ENCODE measurements around the gene RAB42. TPM values are rescaled to one million over a fixed set of nuclear protein-coding genes. Genes with fewer than 3 reads are reported as not detected.
A peak's percentile ranks its signal among the peaks of the same experiment; 100 is the strongest.
"Not testable (repeated sequence)": the region's sequence is repeated elsewhere in the genome, so short reads cannot be mapped to it uniquely, and the experiment has no call there.

The RAB42 gene
- total and polyA plus RNA-seq, 10 donors, result 1.9 to 18.9 (median 8.5) TPM

DNA sequence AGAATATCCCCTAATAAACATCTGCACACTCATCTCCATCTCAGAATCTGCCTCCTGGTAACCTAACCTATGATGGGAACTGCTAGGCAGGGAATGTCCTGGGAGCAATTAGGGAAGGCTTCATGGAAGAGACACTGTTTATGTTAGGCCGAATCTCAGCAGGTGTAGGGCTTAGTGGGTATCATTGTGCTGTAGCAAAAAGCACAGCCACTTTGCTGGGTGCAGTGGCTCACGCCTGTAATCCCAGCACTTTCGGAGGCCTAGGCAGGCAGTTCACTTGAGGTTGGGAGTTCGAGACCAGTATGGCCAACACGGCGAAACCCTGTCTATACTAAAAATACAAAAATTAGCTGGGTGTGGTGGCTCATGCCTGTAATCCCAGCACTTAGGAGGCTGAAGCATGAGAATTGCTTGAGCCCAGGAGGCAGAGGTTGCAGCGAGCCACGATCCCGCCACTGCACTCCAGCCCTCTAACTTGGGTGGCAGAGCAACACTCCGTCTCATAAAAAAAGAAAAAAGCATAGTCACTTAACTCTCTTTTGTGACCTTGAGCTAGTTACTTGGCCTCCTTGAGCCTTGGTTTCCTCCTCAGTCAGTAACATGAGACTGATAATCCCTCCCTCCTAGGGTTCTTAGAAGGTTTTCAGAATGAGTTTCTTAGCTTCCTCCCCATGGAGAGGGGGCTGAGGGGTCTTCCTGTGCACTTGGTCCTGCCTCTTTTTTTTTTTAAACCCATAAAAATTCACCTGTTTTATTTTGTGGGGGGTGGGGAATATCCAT, 3.5 kb downstream of the RAB42 start:
- no peak overlapping the region for H3K27ac ChIP-seq
- no peaks in the 10 kb centered on the region for H3K9me3 ChIP-seq
- H3K4me3 ChIP-seq, result no peak overlapping the region
- no peak for DNase-seq
- H3K4me1 ChIP-seq, result peaks cover 0 to 25% (median 12%) of the 10 kb centered on the region in 6 donors
- TF ChIP-seq POLR2AphosphoS5 (IDR thresholded peaks at IDR 0.05), result no peak
- TF ChIP-seq POLR2A (IDR thresholded peaks at IDR 0.05), result no peak
- TF ChIP-seq, protein P1, sequence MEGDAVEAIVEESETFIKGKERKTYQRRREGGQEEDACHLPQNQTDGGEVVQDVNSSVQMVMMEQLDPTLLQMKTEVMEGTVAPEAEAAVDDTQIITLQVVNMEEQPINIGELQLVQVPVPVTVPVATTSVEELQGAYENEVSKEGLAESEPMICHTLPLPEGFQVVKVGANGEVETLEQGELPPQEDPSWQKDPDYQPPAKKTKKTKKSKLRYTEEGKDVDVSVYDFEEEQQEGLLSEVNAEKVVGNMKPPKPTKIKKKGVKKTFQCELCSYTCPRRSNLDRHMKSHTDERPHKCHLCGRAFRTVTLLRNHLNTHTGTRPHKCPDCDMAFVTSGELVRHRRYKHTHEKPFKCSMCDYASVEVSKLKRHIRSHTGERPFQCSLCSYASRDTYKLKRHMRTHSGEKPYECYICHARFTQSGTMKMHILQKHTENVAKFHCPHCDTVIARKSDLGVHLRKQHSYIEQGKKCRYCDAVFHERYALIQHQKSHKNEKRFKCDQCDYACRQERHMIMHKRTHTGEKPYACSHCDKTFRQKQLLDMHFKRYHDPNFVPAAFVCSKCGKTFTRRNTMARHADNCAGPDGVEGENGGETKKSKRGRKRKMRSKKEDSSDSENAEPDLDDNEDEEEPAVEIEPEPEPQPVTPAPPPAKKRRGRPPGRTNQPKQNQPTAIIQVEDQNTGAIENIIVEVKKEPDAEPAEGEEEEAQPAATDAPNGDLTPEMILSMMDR (IDR thresholded peaks at IDR 0.05 in 8 of 11, conservative IDR thresholded peaks at IDR 0.05 in 3 of 11), result no peak
- 91 to 98% (median 92%) methylated on average over 10 of the region's 10 CpGs for WGBS, 5 donors
- peaks cover 0 to 15% (median 0%) of the 10 kb centered on the region in 7 donors for H3K27me3 ChIP-seq (replicated peaks in 1 of 7)
- intact Hi-C loops (cut with DNase I; ENCODE audit: low total_unique reads), result no loop called here
- H3K36me3 ChIP-seq, result peaks cover 0 to 9% (median 0%) of the 10 kb centered on the region in 6 donors

DNA sequence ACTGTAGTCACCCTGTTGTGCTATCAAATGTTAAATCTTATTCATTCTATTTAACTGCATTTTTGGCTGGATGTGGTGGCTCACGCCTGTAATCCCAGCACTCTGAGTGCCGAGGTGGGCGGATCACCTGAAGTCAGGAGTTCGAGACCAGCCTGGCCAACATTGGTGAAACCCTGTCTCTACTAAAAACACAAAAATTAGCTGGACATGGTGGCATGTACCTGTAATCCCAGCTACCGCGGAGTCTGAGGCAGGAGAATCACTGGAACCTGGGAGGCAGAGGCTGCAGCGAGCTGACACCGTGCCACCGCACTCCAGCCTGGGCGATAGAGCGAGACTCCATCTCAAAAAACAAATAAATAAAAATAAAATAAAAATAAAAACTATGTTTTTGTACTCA, 4.2 kb downstream of the RAB42 start:
- peaks cover 0 to 15% (median 0%) of the 10 kb centered on the region in 7 donors for H3K27me3 ChIP-seq (replicated peaks in 1 of 7)
- H3K27ac ChIP-seq; H3K4me3 ChIP-seq; intact Hi-C loops (cut with DNase I; ENCODE audit: low total_unique reads); H3K9me3 ChIP-seq: not testable (repeated sequence)
- 96 to 99% (median 97%) methylated on average over 11 of the region's 11 CpGs for WGBS, 5 donors
- H3K4me1 ChIP-seq, result peaks cover 0 to 19% (median 12%) of the 10 kb centered on the region in 6 donors
- peak; percentile 15 for DNase-seq
- peaks cover 0 to 16% (median 0%) of the 10 kb centered on the region in 6 donors for H3K36me3 ChIP-seq

DNA sequence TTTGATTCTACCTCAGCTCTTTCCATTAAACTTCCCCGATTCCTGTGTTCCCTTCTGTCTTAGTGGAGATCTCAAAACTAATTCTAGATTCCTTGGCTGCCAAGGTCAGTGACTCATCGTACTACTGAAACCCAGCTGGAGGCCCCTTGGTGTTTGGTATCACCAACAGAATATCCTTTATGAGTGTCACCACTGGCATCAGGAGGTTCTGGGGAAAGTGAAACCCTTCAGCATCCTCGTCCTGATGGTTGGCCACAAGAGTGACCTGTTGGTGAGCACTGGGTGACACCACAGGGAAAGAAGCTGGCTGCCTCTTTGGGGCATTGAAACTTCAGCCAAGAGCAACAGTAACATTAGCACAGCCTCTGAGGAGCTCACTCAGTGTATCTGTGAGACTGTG, 9.6 kb downstream of the RAB42 start:
- no peak overlapping the region for H3K27ac ChIP-seq
- H3K4me3 ChIP-seq, result no peak overlapping the region
- intact Hi-C loops (cut with DNase I; ENCODE audit: low total_unique reads), result no loop called here
- no peak for DNase-seq
- H3K36me3 ChIP-seq, result peaks cover 0 to 70% (median 40%) of the 10 kb centered on the region in 6 donors
- TF ChIP-seq POLR2AphosphoS5 (IDR thresholded peaks at IDR 0.05) (no peak), POLR2A (IDR thresholded peaks at IDR 0.05) (no peak)
- TF ChIP-seq, protein P1 (IDR thresholded peaks at IDR 0.05 in 8 of 11, conservative IDR thresholded peaks at IDR 0.05 in 3 of 11), result no peak
- no peaks in the 10 kb centered on the region for H3K4me1 ChIP-seq
- H3K27me3 ChIP-seq (replicated peaks in 1 of 7), result no peaks in the 10 kb centered on the region
- 76 to 89% (median 83%) methylated on average over 3 of the region's 3 CpGs for WGBS, 5 donors
- no peaks in the 10 kb centered on the region for H3K9me3 ChIP-seq

DNA sequence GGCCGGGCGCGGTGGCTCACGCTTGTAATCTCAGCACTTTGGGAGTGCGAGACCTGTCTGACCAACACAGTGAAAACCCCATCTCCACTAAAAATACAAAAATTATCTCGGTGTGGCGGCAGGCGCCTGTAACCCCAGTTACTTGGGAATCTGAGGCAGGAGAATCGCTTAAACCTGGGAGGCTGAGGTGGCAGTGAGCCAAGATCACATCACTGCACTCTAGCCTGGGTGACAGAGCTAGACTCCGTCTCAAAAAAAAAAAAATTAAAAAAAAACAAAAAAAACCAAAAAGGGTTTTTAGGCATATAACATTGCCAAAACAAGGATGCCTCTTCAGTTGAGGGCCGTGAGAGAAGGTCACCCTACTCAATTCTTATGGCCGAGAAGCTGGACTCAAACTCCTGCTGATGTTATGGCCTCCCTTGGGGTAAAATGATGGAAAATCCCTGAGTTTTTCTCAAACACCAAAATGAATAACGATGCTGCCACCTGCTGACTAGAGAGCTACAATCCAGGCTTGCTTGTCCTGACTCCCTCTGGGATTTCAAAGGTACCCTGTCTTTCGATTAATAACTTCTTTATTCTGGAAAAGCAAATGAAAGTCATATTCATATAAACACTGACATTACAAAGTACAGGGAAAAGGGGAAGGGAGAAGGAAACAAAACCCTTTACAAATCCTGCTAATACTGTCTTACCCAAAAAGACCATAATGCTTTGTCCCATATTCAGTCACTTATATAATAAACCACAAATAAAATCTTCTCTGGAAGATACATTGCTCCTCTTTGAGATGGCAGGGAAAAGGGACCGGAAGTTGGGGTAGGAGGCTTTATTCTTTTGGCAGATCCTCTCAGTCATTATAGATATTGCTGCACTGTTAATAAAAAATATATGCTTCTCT, 10.7 kb downstream of the RAB42 start:
- no peak for TF ChIP-seq POLR2A (IDR thresholded peaks at IDR 0.05)
- TF ChIP-seq POLR2AphosphoS5 (IDR thresholded peaks at IDR 0.05), result no peak
- TF ChIP-seq, protein P1 (IDR thresholded peaks at IDR 0.05 in 8 of 11, conservative IDR thresholded peaks at IDR 0.05 in 3 of 11), result peak; percentile 36 to 73 (median 63)
- no peak overlapping the region for H3K4me3 ChIP-seq
- no peaks in the 10 kb centered on the region for H3K9me3 ChIP-seq
- no peaks in the 10 kb centered on the region for H3K27me3 ChIP-seq (replicated peaks in 1 of 7)
- WGBS, 5 donors, result 72 to 81% (median 78%) methylated on average over 15 of the region's 15 CpGs
- H3K27ac ChIP-seq, result no peak overlapping the region
- no peaks in the 10 kb centered on the region for H3K4me1 ChIP-seq
- H3K36me3 ChIP-seq, result peaks cover 0 to 81% (median 49%) of the 10 kb centered on the region in 6 donors
- intact Hi-C loops (cut with DNase I; ENCODE audit: low total_unique reads), result no loop called here
- no peak for DNase-seq

Data from spleen (tissue), 11 donors.